A673 (cell line): ENCODE results near the gene PPP2R5C.

Source experiments
- EZH2 ChIP-seq: fragments of 200-600 bp; sonication (generic); IDR thresholded peaks from 2 replicates; pipeline ENCODE4 v1.6.1; 2017; ENCODE audit warnings: borderline replicate concordance, low read depth, mild to moderate bottlenecking, mixed read lengths, antibody characterized with exemption, low read length; ENCODE audit not compliant: poor library complexity, severe bottlenecking
- TF ChIP-seq, protein P1 (sequence below): fragments of 300-800, 200-600 bp; sonication (generic); conservative IDR thresholded peaks from 2 replicates; pipeline ENCODE4 v1.5.1; 2017; ENCODE audit warnings: low read depth, mild to moderate bottlenecking, antibody characterized with exemption, low read length, moderate library complexity, mixed read lengths

- TF ChIP-seq, protein P1, sequence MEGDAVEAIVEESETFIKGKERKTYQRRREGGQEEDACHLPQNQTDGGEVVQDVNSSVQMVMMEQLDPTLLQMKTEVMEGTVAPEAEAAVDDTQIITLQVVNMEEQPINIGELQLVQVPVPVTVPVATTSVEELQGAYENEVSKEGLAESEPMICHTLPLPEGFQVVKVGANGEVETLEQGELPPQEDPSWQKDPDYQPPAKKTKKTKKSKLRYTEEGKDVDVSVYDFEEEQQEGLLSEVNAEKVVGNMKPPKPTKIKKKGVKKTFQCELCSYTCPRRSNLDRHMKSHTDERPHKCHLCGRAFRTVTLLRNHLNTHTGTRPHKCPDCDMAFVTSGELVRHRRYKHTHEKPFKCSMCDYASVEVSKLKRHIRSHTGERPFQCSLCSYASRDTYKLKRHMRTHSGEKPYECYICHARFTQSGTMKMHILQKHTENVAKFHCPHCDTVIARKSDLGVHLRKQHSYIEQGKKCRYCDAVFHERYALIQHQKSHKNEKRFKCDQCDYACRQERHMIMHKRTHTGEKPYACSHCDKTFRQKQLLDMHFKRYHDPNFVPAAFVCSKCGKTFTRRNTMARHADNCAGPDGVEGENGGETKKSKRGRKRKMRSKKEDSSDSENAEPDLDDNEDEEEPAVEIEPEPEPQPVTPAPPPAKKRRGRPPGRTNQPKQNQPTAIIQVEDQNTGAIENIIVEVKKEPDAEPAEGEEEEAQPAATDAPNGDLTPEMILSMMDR: no peak
- no peak for TF ChIP-seq EZH2
Observed at GRCh38 chr14:101729382-101729781, 32.1 kb upstream of the PPP2R5C start.
